ENCODE data around the gene MAP3K15. TPM values are rescaled to one million over a fixed set of nuclear protein-coding genes. Genes with fewer than 3 reads are reported as not detected.
"Not testable (repeated sequence)": the region's sequence is repeated elsewhere in the genome, so short reads cannot be mapped to it uniquely, and the experiment has no call there.

The MAP3K15 gene
- total RNA-seq, 1 donor from 2014 or later = 1.7 TPM

GRCh38 chrX:19462231-19462630 lies 53.1 kb downstream of the MAP3K15 start:
- Mint-ChIP-seq H3K4me1 (ENCODE audit: unreplicated experiment) (no peaks in the 10 kb centered on the region), H3K27me3 (ENCODE audit: unreplicated experiment) (no peaks in the 10 kb centered on the region), H3K36me3 (ENCODE audit: low read depth, unreplicated experiment) (no peaks in the 10 kb centered on the region), H3K4me3 (ENCODE audit: unreplicated experiment) (no peak overlapping the region), H3K9me3 (ENCODE audit: unreplicated experiment) (no peaks in the 10 kb centered on the region), H3K27ac (ENCODE audit: unreplicated experiment) (no peak overlapping the region)
- TF ChIP-seq, protein P1, sequence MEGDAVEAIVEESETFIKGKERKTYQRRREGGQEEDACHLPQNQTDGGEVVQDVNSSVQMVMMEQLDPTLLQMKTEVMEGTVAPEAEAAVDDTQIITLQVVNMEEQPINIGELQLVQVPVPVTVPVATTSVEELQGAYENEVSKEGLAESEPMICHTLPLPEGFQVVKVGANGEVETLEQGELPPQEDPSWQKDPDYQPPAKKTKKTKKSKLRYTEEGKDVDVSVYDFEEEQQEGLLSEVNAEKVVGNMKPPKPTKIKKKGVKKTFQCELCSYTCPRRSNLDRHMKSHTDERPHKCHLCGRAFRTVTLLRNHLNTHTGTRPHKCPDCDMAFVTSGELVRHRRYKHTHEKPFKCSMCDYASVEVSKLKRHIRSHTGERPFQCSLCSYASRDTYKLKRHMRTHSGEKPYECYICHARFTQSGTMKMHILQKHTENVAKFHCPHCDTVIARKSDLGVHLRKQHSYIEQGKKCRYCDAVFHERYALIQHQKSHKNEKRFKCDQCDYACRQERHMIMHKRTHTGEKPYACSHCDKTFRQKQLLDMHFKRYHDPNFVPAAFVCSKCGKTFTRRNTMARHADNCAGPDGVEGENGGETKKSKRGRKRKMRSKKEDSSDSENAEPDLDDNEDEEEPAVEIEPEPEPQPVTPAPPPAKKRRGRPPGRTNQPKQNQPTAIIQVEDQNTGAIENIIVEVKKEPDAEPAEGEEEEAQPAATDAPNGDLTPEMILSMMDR (IDR thresholded peaks at IDR 0.05; ENCODE audit: unreplicated experiment) = no peak
- no peak for DNase-seq (ENCODE audit: low spot score)

GRCh38 chrX:19457662-19458061 lies 57.6 kb downstream of the MAP3K15 start:
- no peaks in the 10 kb centered on the region for H3K4me1 Mint-ChIP-seq (ENCODE audit: unreplicated experiment)
- H3K36me3 Mint-ChIP-seq (ENCODE audit: low read depth, unreplicated experiment) = no peaks in the 10 kb centered on the region
- TF ChIP-seq, protein P1 (IDR thresholded peaks at IDR 0.05; ENCODE audit: unreplicated experiment) = no peak
- no peak overlapping the region for H3K27ac Mint-ChIP-seq (ENCODE audit: unreplicated experiment)
- H3K4me3 Mint-ChIP-seq (ENCODE audit: unreplicated experiment) = no peak overlapping the region
- H3K9me3 Mint-ChIP-seq (ENCODE audit: unreplicated experiment) = no peaks in the 10 kb centered on the region
- no peaks in the 10 kb centered on the region for H3K27me3 Mint-ChIP-seq (ENCODE audit: unreplicated experiment)
- no peak for DNase-seq (ENCODE audit: low spot score)

- Mint-ChIP-seq H3K4me1 (ENCODE audit: unreplicated experiment) (no peaks in the 10 kb centered on the region), H3K36me3 (ENCODE audit: low read depth, unreplicated experiment) (no peaks in the 10 kb centered on the region), H3K4me3 (ENCODE audit: unreplicated experiment) (no peak overlapping the region), H3K27ac (ENCODE audit: unreplicated experiment) (no peak overlapping the region), H3K27me3 (ENCODE audit: unreplicated experiment) (no peaks in the 10 kb centered on the region), H3K9me3 (ENCODE audit: unreplicated experiment) (no peaks in the 10 kb centered on the region)
- TF ChIP-seq, protein P1 (IDR thresholded peaks at IDR 0.05; ENCODE audit: unreplicated experiment) = no peak
- no peak for DNase-seq (ENCODE audit: low spot score)
Measured at GRCh38 chrX:19448077-19448476, 67.2 kb downstream of the MAP3K15 start.

- Mint-ChIP-seq H3K4me1 (ENCODE audit: unreplicated experiment) (no peaks in the 10 kb centered on the region), H3K27me3 (ENCODE audit: unreplicated experiment) (no peaks in the 10 kb centered on the region), H3K4me3 (ENCODE audit: unreplicated experiment) (no peak overlapping the region), H3K27ac (ENCODE audit: unreplicated experiment) (no peak overlapping the region), H3K36me3 (ENCODE audit: low read depth, unreplicated experiment) (no peaks in the 10 kb centered on the region), H3K9me3 (ENCODE audit: unreplicated experiment) (no peaks in the 10 kb centered on the region)
- TF ChIP-seq, protein P1 (IDR thresholded peaks at IDR 0.05; ENCODE audit: unreplicated experiment) = no peak
- no peak for DNase-seq (ENCODE audit: low spot score)
Measured at GRCh38 chrX:19446397-19446796, 68.9 kb downstream of the MAP3K15 start.

- H3K27ac Mint-ChIP-seq (ENCODE audit: unreplicated experiment); DNase-seq (ENCODE audit: low spot score); H3K36me3 Mint-ChIP-seq (ENCODE audit: low read depth, unreplicated experiment); H3K27me3 Mint-ChIP-seq (ENCODE audit: unreplicated experiment); H3K4me3 Mint-ChIP-seq (ENCODE audit: unreplicated experiment); H3K4me1 Mint-ChIP-seq (ENCODE audit: unreplicated experiment); H3K9me3 Mint-ChIP-seq (ENCODE audit: unreplicated experiment): not testable (repeated sequence)
Measured at GRCh38 chrX:19445772-19446171, 69.5 kb downstream of the MAP3K15 start.

Measured in endothelial cell (in vitro differentiated cells).